ENCODE data around the gene ARHGAP22. TPM values are rescaled to one million over a fixed set of nuclear protein-coding genes. Genes with fewer than 3 reads are reported as not detected.

The ARHGAP22 gene
- total RNA-seq, 4 donors from 2014 or later: 0.26 to 3.6 (median 3.0) TPM; not detected in 1

DNA sequence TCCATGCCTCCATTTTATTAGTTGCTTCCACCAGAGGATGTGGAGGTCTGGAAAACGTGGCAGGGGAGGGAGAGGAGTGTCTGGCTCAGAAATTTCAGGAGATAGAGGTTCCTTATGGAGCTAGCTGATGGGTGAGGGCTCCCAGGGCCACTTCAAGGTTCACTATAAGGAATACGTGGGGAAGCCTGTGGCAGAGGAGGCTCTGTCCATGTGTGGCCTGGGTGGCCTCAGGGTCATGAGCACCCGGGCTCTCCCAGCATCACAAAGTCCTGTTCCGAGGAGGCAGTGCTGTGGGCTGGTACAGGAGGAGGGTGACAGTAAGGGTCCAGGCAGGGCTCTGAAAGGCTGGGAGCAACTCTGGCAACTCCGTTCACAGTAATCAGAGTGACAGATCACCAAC lies 24.6 kb downstream of the ARHGAP22 start:
- Histone ChIP-seq H3K27ac (peak overlapping the region in 1 of 2 donors; percentile 28), H3K27me3 (no peaks in the 10 kb centered on the region), H3K4me1 (peaks cover 0 to 5% of the 10 kb centered on the region in 2 donors), H3K36me3 (no peaks in the 10 kb centered on the region), H3K9me3 (no peaks in the 10 kb centered on the region), H3K4me3 (no peak overlapping the region)
- TF ChIP-seq POLR2A (IDR thresholded peaks at IDR 0.05): no peak
- TF ChIP-seq, protein P1, sequence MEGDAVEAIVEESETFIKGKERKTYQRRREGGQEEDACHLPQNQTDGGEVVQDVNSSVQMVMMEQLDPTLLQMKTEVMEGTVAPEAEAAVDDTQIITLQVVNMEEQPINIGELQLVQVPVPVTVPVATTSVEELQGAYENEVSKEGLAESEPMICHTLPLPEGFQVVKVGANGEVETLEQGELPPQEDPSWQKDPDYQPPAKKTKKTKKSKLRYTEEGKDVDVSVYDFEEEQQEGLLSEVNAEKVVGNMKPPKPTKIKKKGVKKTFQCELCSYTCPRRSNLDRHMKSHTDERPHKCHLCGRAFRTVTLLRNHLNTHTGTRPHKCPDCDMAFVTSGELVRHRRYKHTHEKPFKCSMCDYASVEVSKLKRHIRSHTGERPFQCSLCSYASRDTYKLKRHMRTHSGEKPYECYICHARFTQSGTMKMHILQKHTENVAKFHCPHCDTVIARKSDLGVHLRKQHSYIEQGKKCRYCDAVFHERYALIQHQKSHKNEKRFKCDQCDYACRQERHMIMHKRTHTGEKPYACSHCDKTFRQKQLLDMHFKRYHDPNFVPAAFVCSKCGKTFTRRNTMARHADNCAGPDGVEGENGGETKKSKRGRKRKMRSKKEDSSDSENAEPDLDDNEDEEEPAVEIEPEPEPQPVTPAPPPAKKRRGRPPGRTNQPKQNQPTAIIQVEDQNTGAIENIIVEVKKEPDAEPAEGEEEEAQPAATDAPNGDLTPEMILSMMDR (IDR thresholded peaks at IDR 0.05): no peak
- DNase-seq: no peak
- intact Hi-C loops (cut with DNase I; ENCODE audit: low total_unique reads): no loop called here

DNA sequence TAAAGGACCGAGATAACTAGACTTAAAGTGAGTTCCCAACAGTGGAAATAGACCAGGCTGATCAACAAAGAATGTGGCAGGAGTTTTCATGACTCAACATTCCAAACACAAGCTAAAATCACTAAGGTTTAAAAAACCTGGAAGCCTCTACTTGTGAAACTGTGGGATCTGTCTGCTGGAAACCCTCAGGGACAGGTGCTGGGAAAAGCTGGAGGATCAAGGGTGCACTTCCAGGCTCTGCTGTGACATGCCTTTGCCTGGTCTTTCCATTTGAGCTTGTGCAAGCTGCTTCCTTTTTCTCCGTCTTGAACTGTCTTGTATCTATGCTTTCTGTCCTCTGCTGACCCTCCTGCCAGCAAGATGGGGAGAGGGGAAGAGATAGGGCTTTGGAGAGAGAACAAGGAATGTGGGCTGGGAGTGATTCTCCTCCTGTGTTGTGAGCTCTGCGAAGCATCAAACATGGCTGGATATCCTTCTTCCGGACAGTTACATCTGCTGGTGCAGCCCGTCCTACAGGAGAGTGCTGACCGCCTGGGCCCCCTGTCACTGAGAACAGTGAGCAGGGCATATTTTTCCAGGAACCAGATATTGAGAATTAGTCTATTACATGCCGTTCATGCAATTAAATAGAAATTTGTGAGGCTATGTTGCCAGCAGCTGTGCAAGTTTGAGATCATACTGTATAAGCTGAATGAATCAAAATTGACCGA lies 25.5 kb downstream of the ARHGAP22 start:
- Histone ChIP-seq H3K4me3 (no peak overlapping the region), H3K4me1 (peaks cover 0 to 5% of the 10 kb centered on the region in 2 donors), H3K9me3 (no peaks in the 10 kb centered on the region), H3K27me3 (no peaks in the 10 kb centered on the region), H3K36me3 (no peaks in the 10 kb centered on the region), H3K27ac (peak overlapping the region in 1 of 2 donors; percentile 28)
- TF ChIP-seq POLR2A (IDR thresholded peaks at IDR 0.05): no peak
- TF ChIP-seq, protein P1 (IDR thresholded peaks at IDR 0.05): no peak
- intact Hi-C loops (cut with DNase I; ENCODE audit: low total_unique reads): no loop called here
- no peak for DNase-seq

DNA sequence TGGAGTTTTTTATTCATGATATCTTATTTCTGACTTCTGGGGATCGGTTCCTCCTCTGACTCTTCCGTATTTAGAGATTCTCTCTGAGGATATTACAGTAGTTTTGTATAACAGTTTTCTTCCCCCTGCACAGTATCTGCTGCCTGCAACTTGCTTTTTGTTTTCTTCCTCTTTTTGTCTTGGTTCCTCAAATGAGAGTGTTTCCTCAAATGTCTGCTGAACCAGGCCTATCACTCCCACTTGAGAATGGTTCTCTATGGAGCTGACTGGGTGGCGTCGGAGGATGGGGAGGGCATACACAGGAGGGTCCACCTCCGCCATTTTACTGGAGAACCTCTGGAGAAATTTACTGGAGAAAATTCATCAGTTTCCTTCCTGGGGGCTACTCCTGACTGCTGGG lies 27.7 kb downstream of the ARHGAP22 start:
- H3K4me3 ChIP-seq: no peak overlapping the region
- DNase-seq: no peak
- H3K36me3 ChIP-seq: no peaks in the 10 kb centered on the region
- H3K4me1 ChIP-seq: peaks cover 0 to 5% of the 10 kb centered on the region in 2 donors
- no peak overlapping the region for H3K27ac ChIP-seq
- no peaks in the 10 kb centered on the region for H3K27me3 ChIP-seq
- intact Hi-C loops (cut with DNase I; ENCODE audit: low total_unique reads): no loop called here
- no peak for TF ChIP-seq POLR2A (IDR thresholded peaks at IDR 0.05)
- TF ChIP-seq, protein P1 (IDR thresholded peaks at IDR 0.05): no peak
- H3K9me3 ChIP-seq: no peaks in the 10 kb centered on the region

DNA sequence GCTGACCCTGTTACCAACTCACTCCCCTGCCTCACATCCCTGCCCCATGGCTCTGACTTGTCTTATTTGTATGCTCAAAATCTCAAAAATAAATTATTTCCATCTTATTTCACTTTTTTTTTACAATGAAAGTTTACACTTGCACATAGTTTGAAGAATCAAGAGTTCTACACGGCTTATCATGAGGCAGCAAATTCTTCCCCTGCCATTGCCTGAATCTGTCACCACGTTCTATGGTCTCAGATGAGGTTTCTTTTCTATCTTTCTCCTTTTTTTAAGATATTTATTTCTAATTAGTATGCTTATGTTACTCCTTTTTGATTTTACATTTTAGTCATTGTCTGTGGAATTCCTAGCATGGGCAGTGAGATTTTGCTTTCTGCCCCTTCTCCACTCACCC lies 28.4 kb downstream of the ARHGAP22 start:
- no peak for TF ChIP-seq POLR2A (IDR thresholded peaks at IDR 0.05)
- TF ChIP-seq, protein P1 (IDR thresholded peaks at IDR 0.05): no peak
- Histone ChIP-seq H3K4me1 (peaks cover 0 to 5% of the 10 kb centered on the region in 2 donors), H3K27me3 (no peaks in the 10 kb centered on the region), H3K4me3 (no peak overlapping the region), H3K27ac (no peak overlapping the region), H3K36me3 (no peaks in the 10 kb centered on the region), H3K9me3 (no peaks in the 10 kb centered on the region)
- no peak for DNase-seq
- intact Hi-C loops (cut with DNase I; ENCODE audit: low total_unique reads): no loop called here

DNA sequence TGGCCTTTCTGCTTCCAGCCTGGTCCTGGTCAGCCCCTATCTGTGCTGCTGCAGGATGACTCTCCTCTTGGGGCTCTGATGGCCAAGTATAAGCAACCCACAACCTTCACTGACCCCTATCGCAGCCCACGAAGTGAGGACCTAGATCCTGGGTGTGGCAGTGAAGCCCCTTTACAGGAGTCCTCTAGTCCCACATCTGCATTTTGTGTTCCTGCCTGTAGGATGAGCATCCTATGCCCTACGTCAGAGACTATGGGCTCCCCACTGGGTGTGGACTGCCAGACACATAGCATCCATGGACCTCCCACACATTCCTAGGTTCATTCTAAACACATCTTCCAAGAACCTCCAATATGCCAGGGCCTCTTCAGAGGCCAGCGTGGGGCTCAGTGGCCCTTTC lies 29.0 kb downstream of the ARHGAP22 start:
- Histone ChIP-seq H3K27ac (no peak overlapping the region), H3K27me3 (no peaks in the 10 kb centered on the region), H3K4me3 (no peak overlapping the region), H3K9me3 (no peaks in the 10 kb centered on the region), H3K36me3 (no peaks in the 10 kb centered on the region), H3K4me1 (peaks cover 0 to 5% of the 10 kb centered on the region in 2 donors)
- no peak for TF ChIP-seq POLR2A (IDR thresholded peaks at IDR 0.05)
- TF ChIP-seq, protein P1 (IDR thresholded peaks at IDR 0.05): no peak
- intact Hi-C loops (cut with DNase I; ENCODE audit: low total_unique reads): no loop called here
- DNase-seq: no peak
